Panc1 (cell line): ENCODE measurements around the gene TMOD4. TPM values are rescaled to one million over a fixed set of nuclear protein-coding genes. Genes with fewer than 3 reads are reported as not detected.
A peak's percentile ranks its signal among the peaks of the same experiment; 100 is the strongest.

ENCODE experiments used
- ATAC-seq: fragments of 200-7000 bp; cut with Tn5 transposase; 2 replicates; pipeline ENCODE4 v1.9.1; 2020; ENCODE audit warnings: mild to moderate bottlenecking, moderate library complexity
- BruUV-seq: library from RNA; stranded (reverse); fragments of 400-500 nt; replicated peaks from 2 replicates; lab custom pipeline; 2021; lab: Mats Ljungman, UMichigan
- CTCF ChIA-PET: fragments of 300-600 bp; sonication (Branson Sonifier 250); formaldehyde crosslinking; loops from one replicate; lab custom pipeline; 2022; ENCODE audit warnings: antibody characterized with exemption; lab: Charles Lee
- POLR2A ChIA-PET: fragments of 300-600 bp; sonication (Branson Sonifier 250); formaldehyde crosslinking; loops from one replicate; lab custom pipeline; 2022; ENCODE audit warnings: antibody characterized with exemption; lab: Charles Lee
- DNase-seq: peaks from one replicate; pipeline ENCODE4 v3.0.0-alpha.2; 2010; ENCODE audit warnings: low read depth, low spot score
- H3K27ac ChIP-seq: 2 replicates; pipeline ENCODE4 v1.5.1; 2011; ENCODE audit warnings: mild to moderate bottlenecking, low read length, inconsistent platforms
- H3K27me3 ChIP-seq: fragments of 200-500 bp; sonication (Bioruptor generic); 2 replicates; pipeline ENCODE4 v1.6.0; 2014; ENCODE audit warnings: low read length, inconsistent platforms; ENCODE audit not compliant: control insufficient read depth, insufficient read depth
- H3K36me3 ChIP-seq: fragments of 200-500 bp; sonication (Bioruptor generic); 2 replicates; pipeline ENCODE4 v1.5.1; 2014; ENCODE audit warnings: inconsistent platforms, mild to moderate bottlenecking, low read length, moderate library complexity; ENCODE audit not compliant: control insufficient read depth, insufficient read depth
- H3K4me1 ChIP-seq: 2 replicates; pipeline ENCODE4 v1.5.1; 2011; ENCODE audit warnings: inconsistent platforms, mild to moderate bottlenecking, low read length, moderate library complexity; ENCODE audit not compliant: control insufficient read depth, insufficient read depth
- H3K4me3 ChIP-seq, 2 experiments: 2 replicates each; pipeline ENCODE4 v1.5.1; 2011 to 2012; ENCODE audit warnings: low read depth in 2 of 2, low read length in 2 of 2, mild to moderate bottlenecking in 2 of 2, inconsistent platforms in 1 of 2, moderate library complexity in 1 of 2
- H3K9me3 ChIP-seq: fragments of 200-500 bp; sonication (Bioruptor generic); 2 replicates; pipeline ENCODE4 v1.5.1; 2014; ENCODE audit warnings: low read depth, mild to moderate bottlenecking, inconsistent platforms, low read length, moderate library complexity; ENCODE audit not compliant: control insufficient read depth, insufficient read depth
- CTCF ChIP-seq: fragments of 450-650 bp; IDR thresholded peaks from 2 replicates; pipeline ENCODE4 v1.5.1; 2017; ENCODE audit warnings: mild to moderate bottlenecking
- POLR2AphosphoS5 ChIP-seq: IDR thresholded peaks from 2 replicates; pipeline ENCODE4 v1.6.1; 2012; ENCODE audit warnings: mild to moderate bottlenecking, low read depth, low read length, moderate library complexity
- SIN3A ChIP-seq: IDR thresholded peaks from 2 replicates; pipeline ENCODE4 v1.6.1; 2012; ENCODE audit warnings: low read depth, mild to moderate bottlenecking, low read length, moderate library complexity, borderline replicate concordance; ENCODE audit not compliant: insufficient read depth
- TCF7L2 ChIP-seq: IDR thresholded peaks from 2 replicates; pipeline ENCODE4 v1.6.1; 2011; ENCODE audit warnings: mild to moderate bottlenecking, low read depth, low read length, inconsistent platforms
- in situ Hi-C: cut with HindIII; loops from 2 replicates; pipeline ENCODE4 v1.10.0; 2016; ENCODE audit warnings: low sequenced_read_pairs, low pct_unique_long_range_greater_than_20kb
- intact Hi-C: fragments of 100-400 bp; cut with micrococcal nuclease; formaldehyde crosslinking; loops from one replicate; pipeline ENCODE4 v1.10.0; 2022; ENCODE audit not compliant: unreplicated experiment
- total RNA-seq: library from RNA; stranded (reverse); gene quantifications from one replicate; pipeline ENCODE4 v1.2.1, GENCODE V29; 2021; ENCODE audit not compliant: unreplicated experiment
- TF ChIP-seq, protein P1 (sequence below), 2 experiments: IDR thresholded peaks; 2 replicates each; pipeline ENCODE4 v1.6.1; 2011 to 2012; ENCODE audit warnings: low read depth in 2 of 2, control low read depth in 1 of 2, low read length in 1 of 2, mild to moderate bottlenecking in 1 of 2, moderate library complexity in 1 of 2; ENCODE audit not compliant: insufficient read depth in 1 of 2

Gene TMOD4
- total RNA-seq, 1 experiment from 2014 or later = 0.80 TPM

DNA sequence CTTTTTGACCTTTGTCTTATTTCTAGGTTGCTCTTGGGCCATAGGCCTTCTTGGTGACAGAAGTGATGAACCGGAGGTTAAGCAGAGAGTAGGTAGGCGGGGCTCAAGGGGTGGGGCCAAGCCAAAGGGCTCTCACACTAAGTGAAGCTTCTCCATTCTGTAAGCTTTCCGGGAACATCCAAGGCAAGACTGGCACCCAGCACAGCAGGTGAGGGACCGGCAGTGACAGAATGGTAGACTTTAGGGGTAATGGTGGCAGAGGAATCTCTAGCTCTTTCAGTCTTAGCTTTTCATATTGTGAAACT is 19.3 kb downstream of the TMOD4 start, which contains the start of gene TNFAIP8L2:
TNFAIP8L2 (plus strand) TSS at position 135 of the 305 bp plus-strand sequence. CDS start 2,049 bp downstream, outside the sequence.
- in situ Hi-C loops (no loop called here), intact Hi-C loops (loop anchor here (1.0 kb wide), 1 partner anchor 56 kb away; no protein-coding TSS in a partner anchor)
- POLR2A ChIA-PET = no interaction called here
- TF ChIP-seq CTCF (no peak), SIN3A (no peak), TCF7L2 (no peak), POLR2AphosphoS5 (no peak)
- TF ChIP-seq, protein P1, sequence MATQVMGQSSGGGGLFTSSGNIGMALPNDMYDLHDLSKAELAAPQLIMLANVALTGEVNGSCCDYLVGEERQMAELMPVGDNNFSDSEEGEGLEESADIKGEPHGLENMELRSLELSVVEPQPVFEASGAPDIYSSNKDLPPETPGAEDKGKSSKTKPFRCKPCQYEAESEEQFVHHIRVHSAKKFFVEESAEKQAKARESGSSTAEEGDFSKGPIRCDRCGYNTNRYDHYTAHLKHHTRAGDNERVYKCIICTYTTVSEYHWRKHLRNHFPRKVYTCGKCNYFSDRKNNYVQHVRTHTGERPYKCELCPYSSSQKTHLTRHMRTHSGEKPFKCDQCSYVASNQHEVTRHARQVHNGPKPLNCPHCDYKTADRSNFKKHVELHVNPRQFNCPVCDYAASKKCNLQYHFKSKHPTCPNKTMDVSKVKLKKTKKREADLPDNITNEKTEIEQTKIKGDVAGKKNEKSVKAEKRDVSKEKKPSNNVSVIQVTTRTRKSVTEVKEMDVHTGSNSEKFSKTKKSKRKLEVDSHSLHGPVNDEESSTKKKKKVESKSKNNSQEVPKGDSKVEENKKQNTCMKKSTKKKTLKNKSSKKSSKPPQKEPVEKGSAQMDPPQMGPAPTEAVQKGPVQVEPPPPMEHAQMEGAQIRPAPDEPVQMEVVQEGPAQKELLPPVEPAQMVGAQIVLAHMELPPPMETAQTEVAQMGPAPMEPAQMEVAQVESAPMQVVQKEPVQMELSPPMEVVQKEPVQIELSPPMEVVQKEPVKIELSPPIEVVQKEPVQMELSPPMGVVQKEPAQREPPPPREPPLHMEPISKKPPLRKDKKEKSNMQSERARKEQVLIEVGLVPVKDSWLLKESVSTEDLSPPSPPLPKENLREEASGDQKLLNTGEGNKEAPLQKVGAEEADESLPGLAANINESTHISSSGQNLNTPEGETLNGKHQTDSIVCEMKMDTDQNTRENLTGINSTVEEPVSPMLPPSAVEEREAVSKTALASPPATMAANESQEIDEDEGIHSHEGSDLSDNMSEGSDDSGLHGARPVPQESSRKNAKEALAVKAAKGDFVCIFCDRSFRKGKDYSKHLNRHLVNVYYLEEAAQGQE (IDR thresholded peaks at IDR 0.05; ENCODE audit: insufficient read depth in 1 of 2, low read depth in 2 of 2, low read length in 1 of 2) = no peak
- Histone ChIP-seq H3K9me3 (no peaks in the 10 kb centered on the region), H3K27me3 (no peaks in the 10 kb centered on the region), H3K36me3 (no peaks in the 10 kb centered on the region; the same call in 1 of the 2 replicates), H3K4me1 (no peaks in the 10 kb centered on the region), H3K4me3 (no peak within 1 kb of the TSS), H3K27ac (no peak within 1 kb of the TSS)
- DNase-seq (no peak), ATAC-seq (peak; percentile 87)
- CTCF ChIA-PET = interaction anchor here (3.5 kb wide), 1 partner anchor 57 kb away, joined by 70 read pairs; no protein-coding TSS in a partner anchor
- BruUV-seq = no TSS peak

DNA sequence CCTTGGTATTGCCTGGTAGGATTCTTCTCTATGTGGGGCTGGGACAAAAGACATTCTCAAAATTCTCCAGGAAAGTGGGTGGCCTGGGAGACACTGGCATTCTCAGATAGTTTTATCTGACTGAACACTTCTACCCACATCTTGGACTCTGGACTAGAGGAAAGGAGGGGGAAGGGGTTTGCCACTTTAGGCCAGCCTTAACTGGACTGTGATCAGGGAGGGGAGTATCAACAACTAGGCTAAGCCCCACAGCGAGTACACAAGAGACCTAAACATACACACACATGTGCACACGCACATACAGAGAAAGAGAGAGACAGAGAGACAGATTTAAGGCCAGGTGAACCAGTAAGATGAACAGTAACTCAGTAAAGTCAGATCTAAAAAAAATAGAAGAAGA is 28.1 kb downstream of the TMOD4 start:
- no peaks in the 10 kb centered on the region for H3K9me3 ChIP-seq
- H3K27ac ChIP-seq = peak overlapping the region; percentile 71; the same call in 1 of the 2 replicates
- ATAC-seq = no peak
- CTCF ChIA-PET = interaction anchor here (0.7 kb wide), 2 partner anchors 58 to 600 kb away, joined by 3 read pairs; no protein-coding TSS in a partner anchor
- no TSS peak for BruUV-seq
- TF ChIP-seq TCF7L2 (no peak), SIN3A (no peak), CTCF (no peak), POLR2AphosphoS5 (no peak)
- TF ChIP-seq, protein P1 (IDR thresholded peaks at IDR 0.05; ENCODE audit: insufficient read depth in 1 of 2, low read depth in 2 of 2, low read length in 1 of 2) = no peak
- in situ Hi-C loops (no loop called here), intact Hi-C loops (no loop called here)
- no peaks in the 10 kb centered on the region for H3K27me3 ChIP-seq
- peaks cover 7% of the 10 kb centered on the region; the same call in 1 of the 2 replicates for H3K4me1 ChIP-seq
- no peaks in the 10 kb centered on the region for H3K36me3 ChIP-seq
- POLR2A ChIA-PET = interaction anchor here (0.8 kb wide), 1 partner anchor 289 kb away, joined by 3 read pairs; no protein-coding TSS in a partner anchor
- H3K4me3 ChIP-seq = no peak overlapping the region; a peak in 1 of 4 replicates
- no peak for DNase-seq
